ENCODE data around the gene ELOF1. TPM values are rescaled to one million over a fixed set of nuclear protein-coding genes. Genes with fewer than 3 reads are reported as not detected.
A peak's percentile ranks its signal among the peaks of the same experiment; 100 is the strongest.

Gene ELOF1
- total and polyA plus RNA-seq, 2 of the 13 experiments (the other 11 are each of a cell fraction or from before 2014, with no cell fraction given), result 14.5 to 43.2 TPM

DNA sequence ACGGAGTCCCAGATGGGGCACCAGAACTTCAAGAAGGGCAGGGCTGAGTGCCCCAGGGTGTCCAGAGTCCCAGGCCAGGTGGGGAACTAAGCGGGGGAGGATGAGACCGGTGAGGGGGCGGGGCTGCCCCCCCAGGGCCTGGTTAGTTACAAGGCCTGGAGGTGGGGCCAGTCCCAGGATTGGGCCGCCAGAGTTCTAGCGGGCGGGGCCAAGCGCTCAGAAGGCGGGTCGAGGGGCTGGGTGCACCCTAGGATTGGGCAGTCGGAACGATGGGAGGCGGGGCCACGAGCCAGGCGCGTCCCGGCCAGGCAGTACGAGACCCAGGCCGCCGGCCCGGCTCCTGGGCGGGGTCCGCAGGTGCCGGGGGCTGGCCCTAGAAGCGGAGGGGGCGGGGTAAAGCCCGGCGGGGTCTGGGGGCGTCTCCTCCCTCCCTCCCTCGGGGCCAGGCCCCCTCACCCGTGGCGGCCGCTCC, 54.0 kb downstream of the ELOF1 start:
- peak overlapping the region; percentile 77 for H3K27ac ChIP-seq (ENCODE audit: extremely low read length, insufficient read depth, low read length)
- WGBS (ENCODE audit: low lambda C conversion rate), result 20% methylated on average over 1 of the region's 33 CpGs
- H3K4me2 ChIP-seq (ENCODE audit: low read depth, low read length), result peak overlapping the region; percentile 95
- DNase-seq (ENCODE audit: low spot score) (peak; percentile 91), FAIRE-seq (peak; percentile 30), ATAC-seq (peak; percentile 96)
- H3K79me2 ChIP-seq (ENCODE audit: insufficient read depth, low read length), result peaks cover 6% of the 10 kb centered on the region
- intact Hi-C loops (cut with micrococcal nuclease; ENCODE audit: unreplicated experiment) (no loop called here), in situ Hi-C loops (cut with HindIII; ENCODE audit: extremely low pct_ligation_motif_present, low pct_unique_long_range_greater_than_20kb) (no loop called here)
- BruUV-seq (replicated peaks), result no TSS peak
- ChIA-PET POLR2A (interaction anchor here (1.3 kb wide), 1 partner anchor 14 kb away, joined by 3 read pairs; no protein-coding TSS in a partner anchor), CTCF (ENCODE audit: low intra/inter-chr PET ratio, low total read pairs) (no interaction called here)
- peaks cover 0 to 2% of the 10 kb centered on the region in 2 experiments; a peak in 1 of 5 replicates for H3K36me3 ChIP-seq (replicated peaks in 1 of 2; ENCODE audit: control insufficient read depth in 1 of 2, insufficient read depth in 2 of 2, low read length in 2 of 2)
- peak overlapping the region; percentile 77 to 84 (median 81) for H3K4me3 ChIP-seq (replicated peaks in 1 of 3; ENCODE audit: insufficient read depth in 1 of 3, low read depth in 2 of 3, low read length in 3 of 3)
- H3K9me3 ChIP-seq (ENCODE audit: low read length), result no peaks in the 10 kb centered on the region
- peak overlapping the region; percentile 80 for H3K9ac ChIP-seq (ENCODE audit: insufficient read depth, low read depth, low read length)
- no peaks in the 10 kb centered on the region for H3K27me3 ChIP-seq (ENCODE audit: control insufficient read depth in 1 of 2, insufficient read depth in 2 of 2, low read length in 2 of 2)
- no peak overlapping the region for H2AFZ ChIP-seq (ENCODE audit: low read length)
- no peaks in the 10 kb centered on the region; the same call in 1 of the 2 replicates for H4K20me1 ChIP-seq (ENCODE audit: insufficient read depth, low read length)
- H3K4me1 ChIP-seq (ENCODE audit: insufficient read depth, low read length), result peaks cover 18% of the 10 kb centered on the region
- TF ChIP-seq SOX5 (CRISPR knock-in tag; IDR thresholded peaks at IDR 0.05; ENCODE audit: borderline replicate concordance), result peak; percentile 7; the same call in 1 of the 2 replicates
- peak; percentile 77 for TF ChIP-seq NFYC (CRISPR knock-in tag; IDR thresholded peaks at IDR 0.05)
- peak; percentile 17 for TF ChIP-seq TAF15 (IDR thresholded peaks at IDR 0.05; ENCODE audit: low read depth, low read length, poor library complexity, severe bottlenecking)
- peak; percentile 1; the same call in 1 of the 2 replicates for TF ChIP-seq GATAD1 (CRISPR knock-in tag; IDR thresholded peaks at IDR 0.05)
- TF ChIP-seq, protein P1, sequence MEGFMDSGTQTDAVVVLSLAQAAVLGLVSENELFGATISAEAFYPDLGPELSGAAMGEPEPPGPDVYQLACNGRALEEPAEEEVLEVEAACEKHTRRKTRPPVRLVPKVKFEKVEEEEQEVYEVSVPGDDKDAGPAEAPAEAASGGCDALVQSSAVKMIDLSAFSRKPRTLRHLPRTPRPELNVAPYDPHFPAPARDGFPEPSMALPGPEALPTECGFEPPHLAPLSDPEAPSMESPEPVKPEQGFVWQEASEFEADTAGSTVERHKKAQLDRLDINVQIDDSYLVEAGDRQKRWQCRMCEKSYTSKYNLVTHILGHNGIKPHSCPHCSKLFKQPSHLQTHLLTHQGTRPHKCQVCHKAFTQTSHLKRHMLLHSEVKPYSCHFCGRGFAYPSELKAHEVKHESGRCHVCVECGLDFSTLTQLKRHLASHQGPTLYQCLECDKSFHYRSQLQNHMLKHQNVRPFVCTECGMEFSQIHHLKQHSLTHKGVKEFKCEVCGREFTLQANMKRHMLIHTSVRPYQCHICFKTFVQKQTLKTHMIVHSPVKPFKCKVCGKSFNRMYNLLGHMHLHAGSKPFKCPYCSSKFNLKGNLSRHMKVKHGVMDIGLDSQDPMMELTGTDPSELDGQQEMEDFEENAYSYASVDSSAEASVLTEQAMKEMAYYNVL (CRISPR knock-in tag; IDR thresholded peaks at IDR 0.05; ENCODE audit: borderline replicate concordance), result no peak
- TF ChIP-seq MAZ (IDR thresholded peaks at IDR 0.05; ENCODE audit: borderline replicate concordance, low read depth, low read length), result peak; percentile 59; the same call in 1 of the 2 replicates
- no peak for TF ChIP-seq MAZ (CRISPR knock-in tag; IDR thresholded peaks at IDR 0.05; ENCODE audit: low read depth)
- 0 out of 2 replicates have a peak, but pooled peaks have one; percentile 12 for TF ChIP-seq ZNF205 (CRISPR knock-in tag; IDR thresholded peaks at IDR 0.05)
- TF ChIP-seq ZNF329 (CRISPR knock-in tag; IDR thresholded peaks at IDR 0.05; ENCODE audit: low read depth), result no peak
- 0 out of 2 replicates have a peak, but pooled peaks have one; percentile 11 for TF ChIP-seq RFXAP (CRISPR knock-in tag; IDR thresholded peaks at IDR 0.05; ENCODE audit: borderline replicate concordance)
- peak; percentile 22; the same call in 1 of the 2 replicates for TF ChIP-seq ERF (CRISPR knock-in tag; IDR thresholded peaks at IDR 0.05)
- TF ChIP-seq, protein P2, sequence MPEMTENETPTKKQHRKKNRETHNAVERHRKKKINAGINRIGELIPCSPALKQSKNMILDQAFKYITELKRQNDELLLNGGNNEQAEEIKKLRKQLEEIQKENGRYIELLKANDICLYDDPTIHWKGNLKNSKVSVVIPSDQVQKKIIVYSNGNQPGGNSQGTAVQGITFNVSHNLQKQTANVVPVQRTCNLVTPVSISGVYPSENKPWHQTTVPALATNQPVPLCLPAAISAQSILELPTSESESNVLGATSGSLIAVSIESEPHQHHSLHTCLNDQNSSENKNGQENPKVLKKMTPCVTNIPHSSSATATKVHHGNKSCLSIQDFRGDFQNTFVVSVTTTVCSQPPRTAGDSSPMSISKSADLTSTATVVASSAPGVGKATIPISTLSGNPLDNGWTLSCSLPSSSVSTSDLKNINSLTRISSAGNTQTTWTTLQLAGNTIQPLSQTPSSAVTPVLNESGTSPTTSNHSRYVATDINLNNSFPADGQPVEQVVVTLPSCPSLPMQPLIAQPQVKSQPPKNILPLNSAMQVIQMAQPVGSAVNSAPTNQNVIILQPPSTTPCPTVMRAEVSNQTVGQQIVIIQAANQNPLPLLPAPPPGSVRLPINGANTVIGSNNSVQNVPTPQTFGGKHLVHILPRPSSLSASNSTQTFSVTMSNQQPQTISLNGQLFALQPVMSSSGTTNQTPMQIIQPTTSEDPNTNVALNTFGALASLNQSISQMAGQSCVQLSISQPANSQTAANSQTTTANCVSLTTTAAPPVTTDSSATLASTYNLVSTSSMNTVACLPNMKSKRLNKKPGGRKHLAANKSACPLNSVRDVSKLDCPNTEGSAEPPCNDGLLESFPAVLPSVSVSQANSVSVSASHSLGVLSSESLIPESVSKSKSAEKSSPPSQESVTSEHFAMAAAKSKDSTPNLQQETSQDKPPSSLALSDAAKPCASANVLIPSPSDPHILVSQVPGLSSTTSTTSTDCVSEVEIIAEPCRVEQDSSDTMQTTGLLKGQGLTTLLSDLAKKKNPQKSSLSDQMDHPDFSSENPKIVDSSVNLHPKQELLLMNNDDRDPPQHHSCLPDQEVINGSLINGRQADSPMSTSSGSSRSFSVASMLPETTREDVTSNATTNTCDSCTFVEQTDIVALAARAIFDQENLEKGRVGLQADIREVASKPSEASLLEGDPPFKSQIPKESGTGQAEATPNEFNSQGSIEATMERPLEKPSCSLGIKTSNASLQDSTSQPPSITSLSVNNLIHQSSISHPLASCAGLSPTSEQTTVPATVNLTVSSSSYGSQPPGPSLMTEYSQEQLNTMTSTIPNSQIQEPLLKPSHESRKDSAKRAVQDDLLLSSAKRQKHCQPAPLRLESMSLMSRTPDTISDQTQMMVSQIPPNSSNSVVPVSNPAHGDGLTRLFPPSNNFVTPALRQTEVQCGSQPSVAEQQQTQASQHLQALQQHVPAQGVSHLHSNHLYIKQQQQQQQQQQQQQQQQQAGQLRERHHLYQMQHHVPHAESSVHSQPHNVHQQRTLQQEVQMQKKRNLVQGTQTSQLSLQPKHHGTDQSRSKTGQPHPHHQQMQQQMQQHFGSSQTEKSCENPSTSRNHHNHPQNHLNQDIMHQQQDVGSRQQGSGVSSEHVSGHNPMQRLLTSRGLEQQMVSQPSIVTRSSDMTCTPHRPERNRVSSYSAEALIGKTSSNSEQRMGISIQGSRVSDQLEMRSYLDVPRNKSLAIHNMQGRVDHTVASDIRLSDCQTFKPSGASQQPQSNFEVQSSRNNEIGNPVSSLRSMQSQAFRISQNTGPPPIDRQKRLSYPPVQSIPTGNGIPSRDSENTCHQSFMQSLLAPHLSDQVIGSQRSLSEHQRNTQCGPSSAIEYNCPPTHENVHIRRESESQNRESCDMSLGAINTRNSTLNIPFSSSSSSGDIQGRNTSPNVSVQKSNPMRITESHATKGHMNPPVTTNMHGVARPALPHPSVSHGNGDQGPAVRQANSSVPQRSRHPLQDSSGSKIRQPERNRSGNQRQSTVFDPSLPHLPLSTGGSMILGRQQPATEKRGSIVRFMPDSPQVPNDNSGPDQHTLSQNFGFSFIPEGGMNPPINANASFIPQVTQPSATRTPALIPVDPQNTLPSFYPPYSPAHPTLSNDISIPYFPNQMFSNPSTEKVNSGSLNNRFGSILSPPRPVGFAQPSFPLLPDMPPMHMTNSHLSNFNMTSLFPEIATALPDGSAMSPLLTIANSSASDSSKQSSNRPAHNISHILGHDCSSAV (CRISPR knock-in tag; IDR thresholded peaks at IDR 0.05; ENCODE audit: borderline replicate concordance), result no peak
- peak; percentile 29; the same call in 1 of the 2 replicates for TF ChIP-seq KAT8 (CRISPR knock-in tag; IDR thresholded peaks at IDR 0.05)
- TF ChIP-seq SMAD9 (CRISPR knock-in tag; IDR thresholded peaks at IDR 0.05), result no peak
- no peak for TF ChIP-seq LCORL (IDR thresholded peaks at IDR 0.05)
- 0 out of 2 replicates have a peak, but pooled peaks have one; percentile 24 for TF ChIP-seq LCORL (CRISPR knock-in tag; IDR thresholded peaks at IDR 0.05)
